Measurements from ENCODE around the gene CD300H.

- TF ChIP-seq CTCF (IDR thresholded peaks at IDR 0.05): no peak
- TF ChIP-seq POLR2A (IDR thresholded peaks at IDR 0.05): no peak
- no peak for TF ChIP-seq POLR2AphosphoS5 (IDR thresholded peaks at IDR 0.05)
These were observed 16.7 kb downstream of the CD300H start for GRCh38 chr17:74550602-74551001.

Data from breast epithelium (tissue), 3 donors.